ENCODE results near the gene CHRND.

CHRND gene

DNA sequence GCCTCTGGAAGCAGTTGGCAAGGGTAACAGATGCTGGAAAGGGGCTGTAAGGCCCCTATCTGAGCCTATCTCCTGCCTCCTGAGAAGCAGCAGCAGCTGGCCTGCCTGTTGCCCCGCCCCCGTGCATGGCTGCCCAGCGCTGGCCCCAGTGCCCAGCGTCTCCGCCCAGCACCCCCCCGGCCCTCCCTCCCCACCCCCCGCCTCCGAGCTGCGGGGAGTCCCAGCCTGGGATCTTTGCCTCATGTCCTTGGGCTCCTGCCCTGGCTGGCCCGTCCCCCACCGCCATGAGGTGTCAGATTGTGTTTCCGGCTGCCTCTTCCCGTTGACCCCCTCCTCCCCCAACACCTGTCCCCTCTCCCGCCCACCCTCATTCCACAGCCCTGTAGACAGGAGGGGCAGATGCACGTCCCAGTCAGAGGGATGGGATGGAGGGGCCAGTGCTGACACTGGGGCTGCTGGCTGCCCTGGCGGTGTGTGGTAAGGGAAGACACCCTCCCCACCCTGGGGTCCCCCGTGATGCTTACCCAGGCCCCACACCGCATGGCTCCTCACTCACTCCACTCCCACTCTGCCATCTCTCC, at the start of gene CHRND:
Gene CHRND, plus strand, starts transcription at position 370 of the 581 bp plus-strand sequence. Its CDS starts 56 bp downstream, at position 426.
- DNase-seq: no peak

DNA sequence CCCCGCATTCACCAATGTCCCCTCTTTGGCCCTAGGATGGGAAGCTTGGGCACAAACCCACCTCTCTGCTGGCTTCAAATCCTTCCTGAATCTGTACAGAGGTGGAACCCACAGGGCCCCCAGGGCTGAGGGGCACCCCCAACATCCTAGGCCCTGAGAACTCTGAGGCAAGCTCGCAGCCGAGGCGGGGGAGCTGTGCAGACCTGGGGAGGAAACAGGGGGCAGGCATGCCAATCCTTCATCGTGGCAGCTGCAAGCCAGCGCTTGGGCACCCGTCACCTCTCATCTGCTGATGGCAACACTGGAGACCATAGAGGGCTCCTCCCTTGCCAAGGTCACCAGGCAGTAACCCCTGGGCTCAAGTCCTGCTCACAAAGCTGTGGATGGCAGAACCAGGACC, 49.2 kb upstream of the CHRND start:
- no peak for DNase-seq

DNA sequence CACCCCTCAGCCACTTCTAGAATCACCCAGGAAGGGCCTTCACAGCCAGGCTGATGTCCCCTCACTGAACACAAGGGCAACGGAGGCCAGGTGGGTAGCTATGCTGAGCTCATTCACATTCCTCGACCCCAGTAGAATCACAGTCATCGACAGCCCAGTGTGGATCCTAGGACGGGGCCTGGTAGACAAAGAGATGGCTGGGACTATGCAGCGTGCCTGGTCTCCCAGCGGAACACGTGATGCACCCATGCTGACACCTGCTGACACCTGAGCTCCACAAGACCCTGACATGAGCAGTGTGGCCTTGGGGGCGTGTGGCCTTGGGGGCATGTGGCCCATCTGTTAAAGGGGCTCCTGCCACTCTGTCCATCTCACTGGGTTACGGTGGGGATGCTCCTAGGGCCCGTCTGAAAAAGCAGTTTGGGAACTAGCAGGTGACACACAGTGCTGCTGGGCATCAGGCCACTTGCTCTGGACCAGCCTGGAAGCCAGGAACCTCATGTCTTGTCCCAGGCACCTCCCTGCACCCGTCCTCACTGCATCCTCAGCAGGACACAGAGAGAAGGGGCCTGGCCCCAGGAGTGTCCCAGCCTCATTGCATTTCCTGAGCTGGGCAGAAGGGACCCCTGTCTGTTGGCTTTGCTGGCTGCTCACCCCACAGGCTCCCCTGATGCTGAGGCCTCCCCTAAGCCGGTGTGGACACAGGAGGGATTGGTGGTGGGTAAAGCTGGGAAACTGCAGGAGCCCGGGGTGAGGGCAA, 48.0 kb upstream of the CHRND start:
- DNase-seq: no peak

GRCh38 chr2:232478571-232479340, 47.2 kb upstream of the CHRND start:
- no peak for DNase-seq

DNA sequence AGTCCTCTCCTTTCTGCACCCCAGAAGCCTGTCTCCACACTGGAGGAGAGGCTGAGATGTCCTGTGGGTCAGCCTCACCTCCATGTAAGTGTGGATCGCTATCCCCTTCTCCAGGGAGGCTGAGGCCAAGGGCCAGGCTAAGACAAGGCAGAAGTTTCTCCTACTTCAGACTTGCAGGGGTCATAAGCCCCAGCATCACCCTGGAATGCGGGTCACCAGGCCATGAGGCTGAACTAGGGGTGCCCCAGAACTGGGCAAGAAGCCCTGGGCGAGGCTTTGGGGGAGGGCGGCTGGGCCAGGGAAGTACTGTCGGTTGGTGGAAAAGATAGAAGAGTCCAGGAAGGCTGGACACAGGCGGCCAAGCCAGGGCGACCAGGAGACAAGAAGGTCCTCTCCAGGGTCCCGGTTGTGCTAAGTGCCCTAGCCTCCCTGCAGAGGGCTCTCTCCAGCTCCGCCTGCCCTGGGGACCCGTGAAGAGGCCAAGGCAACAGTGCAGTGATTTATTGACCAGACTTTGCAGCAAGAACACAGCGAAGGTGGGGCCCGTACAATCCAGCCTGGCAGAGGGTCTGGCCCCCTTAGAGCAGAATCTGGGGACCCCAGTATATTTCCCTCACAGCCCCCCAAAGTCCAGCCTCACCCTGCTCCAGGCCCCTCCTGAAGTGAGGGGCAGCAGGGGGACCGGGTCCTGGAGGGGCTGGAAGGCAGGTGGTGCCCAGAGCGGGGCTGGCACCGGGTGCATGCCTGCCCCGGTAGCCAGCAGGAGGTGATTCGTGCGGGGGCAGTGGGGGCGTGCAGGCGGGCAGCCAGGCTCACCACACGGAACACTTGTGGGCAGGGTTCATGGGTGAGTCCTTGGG, 46.4 kb upstream of the CHRND start:
- DNase-seq: no peak

DNA sequence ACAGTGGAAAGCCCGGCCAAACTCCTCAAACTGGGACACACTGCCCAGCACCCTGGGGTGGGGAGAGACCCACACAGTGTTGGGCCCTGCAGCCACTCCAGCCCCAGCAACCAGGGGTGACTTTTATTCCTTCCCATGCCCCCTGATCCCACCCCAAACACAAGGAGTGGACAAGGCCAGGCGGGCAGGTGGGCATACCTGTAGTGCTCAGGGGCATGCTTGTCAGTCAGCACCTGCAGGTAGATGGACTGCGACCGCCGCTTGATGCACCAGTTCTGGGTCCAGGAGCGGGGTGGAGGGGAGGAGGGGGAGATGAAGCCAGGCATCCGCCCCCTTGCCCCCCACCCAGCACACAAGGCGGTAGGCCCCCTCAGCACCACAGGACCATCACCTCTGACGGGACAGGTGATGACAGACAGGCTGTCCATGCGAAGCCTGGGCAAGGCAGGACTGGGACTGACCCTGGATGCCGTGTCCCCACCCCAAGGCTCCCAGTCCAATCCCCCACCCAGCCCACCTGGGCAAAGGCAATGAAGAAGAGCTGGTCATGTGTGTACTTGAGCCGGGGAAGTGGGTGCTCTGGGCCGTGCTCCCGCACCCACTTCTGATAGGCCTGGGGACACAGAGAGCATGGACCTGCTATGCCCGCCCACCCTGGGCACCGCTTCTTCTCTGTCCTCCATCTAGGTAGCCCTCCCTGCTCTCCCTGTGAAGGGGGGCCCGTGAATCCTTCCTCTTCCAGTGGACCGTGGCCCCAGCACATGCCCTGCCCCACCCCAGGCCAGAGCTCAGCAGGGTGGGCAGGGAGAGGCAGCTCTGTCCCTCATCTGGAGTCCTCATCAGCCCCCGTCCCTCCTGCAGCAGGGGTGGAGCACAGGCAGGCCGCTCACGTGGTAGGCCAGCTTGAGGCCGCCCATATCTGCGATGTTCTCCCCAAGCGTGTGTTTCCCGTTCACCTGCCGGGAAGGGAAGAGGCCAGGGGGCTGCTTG, 45.5 kb upstream of the CHRND start:
- DNase-seq: no peak

DNA sequence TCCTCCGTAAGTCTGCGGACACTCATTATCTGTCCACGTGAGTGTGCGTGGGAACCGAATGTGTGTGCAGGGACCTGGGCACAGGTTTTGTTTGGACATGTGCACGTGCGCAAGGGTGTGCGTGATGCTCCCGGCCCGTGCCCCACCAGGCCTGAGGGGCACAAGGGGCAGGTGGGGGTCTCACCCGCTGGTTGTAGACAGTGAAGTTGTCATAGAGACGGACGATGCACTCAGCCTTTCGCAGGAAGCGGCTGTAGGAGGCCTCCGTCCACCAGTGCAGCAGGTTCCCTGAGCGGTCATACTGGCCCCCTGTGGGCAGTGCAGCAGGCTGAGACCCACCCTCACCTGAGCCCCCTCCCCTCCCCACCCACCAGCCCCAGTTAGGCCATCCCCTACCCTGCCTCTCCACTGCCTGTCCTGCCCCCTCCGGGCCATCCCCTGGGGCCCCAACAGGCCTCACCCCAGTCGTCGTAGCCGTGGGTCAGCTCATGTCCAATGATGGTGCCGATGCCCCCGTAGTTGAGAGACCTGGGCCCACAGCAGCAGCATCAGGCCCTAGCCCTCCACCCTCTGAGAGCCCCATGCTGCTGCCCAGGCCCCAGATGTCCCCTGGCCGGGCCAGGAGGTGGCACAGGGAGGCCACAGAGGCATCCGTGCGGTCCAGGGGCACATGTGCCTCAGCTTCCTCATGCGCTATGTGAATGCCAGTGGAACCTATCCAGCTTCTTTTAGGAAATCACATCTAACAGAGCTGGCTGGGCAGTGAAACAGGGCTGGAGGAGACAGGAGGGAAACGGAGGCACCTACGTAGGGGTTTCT, 44.4 kb upstream of the CHRND start:
- DNase-seq: no peak

GRCh38 chr2:232482301-232483238, 43.4 kb upstream of the CHRND start:
- DNase-seq: no peak

- DNase-seq: no peak
Observed at GRCh38 chr2:232483311-232483922, 42.5 kb upstream of the CHRND start.

- DNase-seq: no peak
Observed at GRCh38 chr2:232483923-232484627, 41.9 kb upstream of the CHRND start.

DNA sequence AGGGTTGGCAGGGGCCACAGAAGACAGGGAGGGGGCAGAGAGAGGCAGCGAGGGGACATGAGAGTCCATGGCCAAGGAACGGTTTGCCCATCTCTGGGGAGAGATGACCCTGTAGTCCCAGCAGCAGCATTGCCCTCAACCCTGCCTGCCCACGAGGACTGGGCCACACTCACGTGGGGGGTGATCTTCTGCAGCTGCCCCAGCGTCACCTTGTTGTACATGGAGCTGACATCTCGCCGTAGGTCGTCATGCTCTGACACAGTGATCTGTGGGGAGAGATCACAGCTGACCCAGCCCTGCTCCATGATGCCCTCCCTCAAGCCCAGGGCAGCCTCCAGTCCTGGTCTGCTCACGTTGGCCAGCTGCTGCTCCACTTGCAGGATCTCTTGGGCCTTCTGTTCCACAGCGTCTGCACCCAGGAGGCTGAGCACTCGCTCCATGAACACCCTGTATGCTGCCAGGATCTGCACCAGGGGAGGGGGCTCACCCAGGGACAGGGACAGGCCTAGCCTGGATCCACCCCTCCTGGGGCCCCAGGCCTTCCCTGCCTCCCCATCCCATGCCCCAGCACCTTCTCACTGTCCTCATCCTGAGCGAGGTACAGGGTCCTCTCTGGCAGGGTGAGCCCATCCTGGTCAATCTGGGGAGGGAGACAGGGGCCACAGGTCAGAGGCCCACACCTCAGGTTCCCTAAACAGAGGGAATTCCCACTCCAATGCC, 41.2 kb upstream of the CHRND start:
- no peak for DNase-seq

DNA sequence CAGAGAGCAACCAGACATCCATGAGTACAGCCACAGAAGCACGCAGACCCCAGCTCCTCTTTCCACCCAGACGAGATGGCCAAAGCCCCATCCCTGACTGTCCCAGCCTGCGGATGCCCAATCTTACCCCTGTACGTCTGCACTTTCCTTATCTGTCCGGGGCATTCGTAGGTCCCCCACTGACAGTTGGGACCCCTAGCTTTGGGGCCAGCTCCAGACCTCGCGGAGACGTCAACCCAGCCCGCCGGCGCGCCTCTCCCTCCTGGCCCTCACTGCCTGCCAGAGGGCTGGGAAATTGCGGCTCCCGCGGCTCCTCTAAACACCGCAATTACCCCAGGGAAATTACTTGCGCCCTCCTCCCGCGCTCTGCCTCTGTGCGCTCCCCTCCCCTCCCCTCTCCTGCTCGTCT, 40.6 kb upstream of the CHRND start:
- no peak for DNase-seq

DNA sequence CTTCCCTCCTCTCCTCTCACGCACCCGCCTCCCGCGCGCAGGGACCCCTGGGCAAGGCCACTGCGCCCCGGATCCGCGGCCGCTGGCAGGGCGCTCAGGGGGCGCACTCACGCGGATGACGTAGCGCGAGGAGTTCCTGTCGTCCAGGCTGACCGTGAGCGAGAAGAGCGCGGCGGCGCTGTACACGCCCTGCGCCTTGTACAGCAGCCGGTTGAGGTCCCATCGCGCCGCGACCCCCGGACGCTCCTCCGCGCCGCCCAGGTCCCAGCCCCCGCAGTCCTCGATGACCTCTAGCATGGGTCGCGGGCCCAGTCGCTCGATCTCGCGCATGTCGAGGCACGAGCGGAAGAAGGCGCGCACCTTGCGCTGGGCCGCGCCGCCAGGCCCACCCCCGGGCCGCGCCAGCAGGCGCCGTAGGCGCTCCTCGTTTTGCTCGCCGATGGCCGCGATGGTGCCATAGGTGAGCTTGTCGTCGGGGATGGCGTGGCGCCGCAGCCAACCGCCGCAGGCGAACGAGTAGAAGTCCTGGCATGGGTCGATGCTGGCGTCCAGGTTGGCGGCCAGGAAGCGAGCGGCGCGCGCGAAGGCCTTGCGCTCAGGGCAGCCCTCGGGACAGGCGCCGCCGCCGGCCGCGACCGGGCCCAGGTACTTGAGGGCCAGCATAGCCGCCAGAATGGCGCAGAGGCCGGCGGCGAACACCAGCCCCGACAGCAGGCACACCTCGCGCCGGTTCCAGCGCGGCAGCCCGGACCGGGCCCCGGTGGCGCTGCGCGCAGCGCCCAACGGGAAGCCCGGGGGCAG, 40.0 kb upstream of the CHRND start:
- DNase-seq: no peak

DNA sequence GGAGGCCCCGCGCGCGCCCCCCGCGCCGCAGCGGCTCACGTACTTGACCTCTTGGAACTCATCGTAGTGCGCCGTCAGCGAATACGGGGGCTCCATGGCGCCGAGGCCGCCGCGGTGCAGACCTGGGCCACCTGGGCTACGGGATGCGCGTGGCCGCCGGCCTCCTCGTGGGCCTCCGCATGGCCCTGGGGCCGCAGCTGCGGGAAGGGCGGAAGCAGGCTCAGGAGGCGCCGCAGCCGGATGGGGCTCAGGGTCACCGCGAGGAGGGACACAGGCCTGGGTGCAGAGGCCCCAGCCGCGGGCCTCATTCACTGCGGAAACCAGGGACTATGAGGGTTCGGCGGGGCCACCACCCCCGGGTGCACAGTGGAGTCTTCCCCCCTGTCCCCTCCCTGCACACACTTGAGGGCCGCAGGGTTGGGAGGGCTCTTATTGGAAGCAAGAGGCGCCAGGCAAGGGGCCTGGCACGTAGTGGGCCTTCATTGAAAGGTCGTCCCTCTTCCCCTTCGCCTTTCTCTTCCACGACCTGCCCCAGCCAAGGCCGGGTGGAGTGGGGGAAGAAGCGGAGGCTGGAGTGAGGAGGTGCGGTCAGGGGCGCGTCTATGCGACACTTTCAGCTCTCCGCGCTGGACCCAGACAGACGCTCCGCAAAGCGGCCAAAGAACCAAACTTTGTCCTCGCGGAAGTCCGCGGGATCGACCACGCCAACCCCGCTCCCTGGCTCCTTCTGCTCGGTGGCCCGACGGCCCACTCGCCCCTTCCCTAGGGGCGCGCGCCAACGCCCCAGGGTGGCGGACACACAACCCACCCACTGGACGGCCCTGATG, 39.2 kb upstream of the CHRND start:
- no peak for DNase-seq

GRCh38 chr2:232487385-232488096, 38.4 kb upstream of the CHRND start, which contains the start of gene ECEL1:
ECEL1 (minus strand) TSS chr2:232487834; CDS start chr2:232486653, 1,181 bp downstream.
- no peak for DNase-seq
